ENCODE data around the gene MTF1. TPM values are rescaled to one million over a fixed set of nuclear protein-coding genes. Genes with fewer than 3 reads are reported as not detected.

Gene MTF1
- total RNA-seq, 2 donors from 2014 or later = 22.1 to 33.9 TPM

- Histone ChIP-seq H3K9ac (ENCODE audit: low read depth in 2 of 2, low read length in 2 of 2) (no peak overlapping the region), H3K9me3 (no peaks in the 10 kb centered on the region), H3K27ac (no peak overlapping the region), H3K4me3 (no peak overlapping the region), H3K36me3 (no peaks in the 10 kb centered on the region), H3K4me1 (peaks cover 5% of the 10 kb centered on the region), H3K27me3 (no peaks in the 10 kb centered on the region)
- DNase-seq = no peak
- intact Hi-C loops (cut with DNase I) = no loop called here
- TF ChIP-seq CTCF (IDR thresholded peaks at IDR 0.05) = no peak
Observed at GRCh38 chr1:37844536-37844935, 14.9 kb downstream of the MTF1 start.

GRCh38 chr1:37841652-37842051 is 17.7 kb downstream of the MTF1 start:
- Histone ChIP-seq H3K9me3 (no peaks in the 10 kb centered on the region), H3K27ac (no peak overlapping the region), H3K36me3 (no peaks in the 10 kb centered on the region), H3K4me1 (no peaks in the 10 kb centered on the region), H3K4me3 (no peak overlapping the region), H3K27me3 (no peaks in the 10 kb centered on the region), H3K9ac (ENCODE audit: low read depth in 2 of 2, low read length in 2 of 2) (no peak overlapping the region)
- no peak for DNase-seq
- intact Hi-C loops (cut with DNase I) = no loop called here
- no peak for TF ChIP-seq CTCF (IDR thresholded peaks at IDR 0.05)

- H3K9me3 ChIP-seq = no peaks in the 10 kb centered on the region
- intact Hi-C loops (cut with DNase I) = no loop called here
- no peaks in the 10 kb centered on the region for H3K27me3 ChIP-seq
- no peak for TF ChIP-seq CTCF (IDR thresholded peaks at IDR 0.05)
- H3K27ac ChIP-seq = no peak overlapping the region
- DNase-seq = no peak
- no peak overlapping the region for H3K4me3 ChIP-seq
- no peak overlapping the region for H3K9ac ChIP-seq (ENCODE audit: low read depth in 2 of 2, low read length in 2 of 2)
- no peaks in the 10 kb centered on the region for H3K4me1 ChIP-seq
- H3K36me3 ChIP-seq = no peaks in the 10 kb centered on the region
Observed at GRCh38 chr1:37840711-37841110, 18.7 kb downstream of the MTF1 start.

GRCh38 chr1:37839676-37840075 is 19.7 kb downstream of the MTF1 start:
- no peaks in the 10 kb centered on the region for H3K27me3 ChIP-seq
- intact Hi-C loops (cut with DNase I) = no loop called here
- no peak for TF ChIP-seq CTCF (IDR thresholded peaks at IDR 0.05)
- H3K36me3 ChIP-seq = peaks cover 9% of the 10 kb centered on the region
- no peaks in the 10 kb centered on the region for H3K4me1 ChIP-seq
- H3K4me3 ChIP-seq = no peak overlapping the region
- no peak for DNase-seq
- H3K27ac ChIP-seq = no peak overlapping the region
- no peaks in the 10 kb centered on the region for H3K9me3 ChIP-seq
- H3K9ac ChIP-seq (ENCODE audit: low read depth in 2 of 2, low read length in 2 of 2) = no peak overlapping the region

GRCh38 chr1:37836788-37837187 is 22.6 kb downstream of the MTF1 start:
- H3K36me3 ChIP-seq = peaks cover 12% of the 10 kb centered on the region
- DNase-seq = no peak
- H3K9ac ChIP-seq (ENCODE audit: low read depth in 2 of 2, low read length in 2 of 2) = no peak overlapping the region
- intact Hi-C loops (cut with DNase I) = no loop called here
- H3K27ac ChIP-seq = no peak overlapping the region
- no peaks in the 10 kb centered on the region for H3K4me1 ChIP-seq
- H3K9me3 ChIP-seq = no peaks in the 10 kb centered on the region
- no peaks in the 10 kb centered on the region for H3K27me3 ChIP-seq
- no peak overlapping the region for H3K4me3 ChIP-seq
- TF ChIP-seq CTCF (IDR thresholded peaks at IDR 0.05) = no peak

- Histone ChIP-seq H3K9ac (ENCODE audit: low read depth in 2 of 2, low read length in 2 of 2) (no peak overlapping the region), H3K4me1 (no peaks in the 10 kb centered on the region), H3K27ac (no peak overlapping the region), H3K4me3 (no peak overlapping the region), H3K36me3 (peaks cover 12% of the 10 kb centered on the region), H3K9me3 (no peaks in the 10 kb centered on the region), H3K27me3 (no peaks in the 10 kb centered on the region)
- intact Hi-C loops (cut with DNase I) = no loop called here
- TF ChIP-seq CTCF (IDR thresholded peaks at IDR 0.05) = no peak
- DNase-seq = no peak
Observed at GRCh38 chr1:37831809-37832208, 27.6 kb downstream of the MTF1 start.

All from colonic mucosa (tissue), 4 donors.